Peyer's patch (tissue), 4 donors: ENCODE measurements around the gene DNPH1. TPM values are rescaled to one million over a fixed set of nuclear protein-coding genes. Genes with fewer than 3 reads are reported as not detected.
A peak's percentile ranks its signal among the peaks of the same experiment; 100 is the strongest.

Experiments used
- DNase-seq, 3 donors: peaks; one replicate each; pipeline ENCODE4 v3.0.0-alpha.2; 2017 to 2019
- H3K27ac ChIP-seq, 4 donors: fragments of 200-600 bp; sonication (generic); one replicate each; pipeline ENCODE4 v1.5.1; 2016 to 2019
- H3K27me3 ChIP-seq, 2 donors: fragments of 200-600 bp; sonication (generic); one replicate each; pipeline ENCODE4 v1.5.1; 2019
- H3K36me3 ChIP-seq, 3 donors: fragments of 200-600 bp; sonication (generic); one replicate each; pipeline ENCODE4 v1.5.1; 2016 to 2019
- H3K4me1 ChIP-seq, 4 donors: fragments of 200-600 bp; sonication (generic); one replicate each; pipeline ENCODE4 v1.5.1; 2016 to 2019
- H3K4me3 ChIP-seq, 4 donors: fragments of 200-600 bp; sonication (generic); 1 replicate in 3 of 4; 2 replicates in 1 of 4; pipeline ENCODE4 v1.5.1; 2016 to 2019; ENCODE audit warnings: mild to moderate bottlenecking in 1 of 4
- H3K9me3 ChIP-seq, 4 donors: fragments of 200-600 bp; sonication (generic); one replicate each; pipeline ENCODE4 v1.5.1; 2016 to 2019; ENCODE audit warnings: mild to moderate bottlenecking in 1 of 4
- CTCF ChIP-seq, 6 experiments: fragments of 450-650 bp in 4 of 6; fragments of 200-600 bp in 2 of 6; sonication (generic) in 1 of 6; IDR thresholded peaks; one replicate each; pipeline ENCODE4 v1.5.1; 2017 to 2019; ENCODE audit warnings: antibody characterized with exemption in 6 of 6, mild to moderate bottlenecking in 3 of 6, moderate library complexity in 1 of 6
- POLR2A ChIP-seq, 2 donors: fragments of 450-650 bp; IDR thresholded peaks; one replicate each; pipeline ENCODE4 v1.5.1; 2017; ENCODE audit warnings: antibody characterized with exemption in 2 of 2, mild to moderate bottlenecking in 2 of 2, moderate library complexity in 2 of 2
- total RNA-seq, 4 donors: library from RNA; depleted of rRNA; stranded (reverse); fragments of >200 nt; gene quantifications; one replicate each; pipeline ENCODE4 v1.1.0, GENCODE V29; 2016

The DNPH1 gene
- total RNA-seq, 4 donors from 2014 or later = 138 to 304 (median 176) TPM

GRCh38 chr6:43222418-43223059 lies 6.7 kb downstream of the DNPH1 start:
- H3K4me1 ChIP-seq = peaks cover 0 to 19% (median 4%) of the 10 kb centered on the region in 4 donors
- peak in 1 of 3 donors; percentile 46 for DNase-seq
- TF ChIP-seq POLR2A (IDR thresholded peaks at IDR 0.05) (no peak), CTCF (IDR thresholded peaks at IDR 0.05) (no peak)
- H3K9me3 ChIP-seq = no peaks in the 10 kb centered on the region
- no peaks in the 10 kb centered on the region for H3K27me3 ChIP-seq
- no peak overlapping the region for H3K27ac ChIP-seq
- H3K4me3 ChIP-seq = no peak overlapping the region
- peaks cover 0 to 45% (median 0%) of the 10 kb centered on the region in 3 donors for H3K36me3 ChIP-seq

- DNase-seq = no peak
- TF ChIP-seq POLR2A (IDR thresholded peaks at IDR 0.05) = no peak
- Histone ChIP-seq H3K27ac (no peak overlapping the region), H3K27me3 (no peaks in the 10 kb centered on the region), H3K36me3 (peaks cover 0 to 58% (median 0%) of the 10 kb centered on the region in 3 donors), H3K9me3 (no peaks in the 10 kb centered on the region), H3K4me3 (no peak overlapping the region), H3K4me1 (peaks cover 0 to 19% (median 4%) of the 10 kb centered on the region in 4 donors)
These were observed 8.0 kb downstream of the DNPH1 start for GRCh38 chr6:43221046-43221972.

GRCh38 chr6:43220439-43220951 lies 8.8 kb downstream of the DNPH1 start:
- H3K27me3 ChIP-seq = no peaks in the 10 kb centered on the region
- TF ChIP-seq CTCF (IDR thresholded peaks at IDR 0.05) (no peak), POLR2A (IDR thresholded peaks at IDR 0.05) (no peak)
- peaks cover 0 to 16% (median 4%) of the 10 kb centered on the region in 4 donors for H3K4me1 ChIP-seq
- H3K9me3 ChIP-seq = no peaks in the 10 kb centered on the region
- no peak overlapping the region for H3K4me3 ChIP-seq
- peaks cover 0 to 58% (median 0%) of the 10 kb centered on the region in 3 donors for H3K36me3 ChIP-seq
- no peak overlapping the region for H3K27ac ChIP-seq
- DNase-seq = peak in 1 of 3 donors; percentile 35

GRCh38 chr6:43219814-43220213 lies 9.5 kb downstream of the DNPH1 start:
- Histone ChIP-seq H3K36me3 (peaks cover 0 to 65% (median 0%) of the 10 kb centered on the region in 3 donors), H3K4me1 (peaks cover 0 to 11% (median 4%) of the 10 kb centered on the region in 4 donors), H3K27ac (no peak overlapping the region), H3K27me3 (no peaks in the 10 kb centered on the region), H3K4me3 (no peak overlapping the region), H3K9me3 (no peaks in the 10 kb centered on the region)
- TF ChIP-seq CTCF (IDR thresholded peaks at IDR 0.05) (no peak), POLR2A (IDR thresholded peaks at IDR 0.05) (no peak)
- DNase-seq = no peak

GRCh38 chr6:43219119-43219518 lies 10.2 kb downstream of the DNPH1 start:
- Histone ChIP-seq H3K27ac (no peak overlapping the region), H3K9me3 (no peaks in the 10 kb centered on the region), H3K4me3 (no peak overlapping the region), H3K36me3 (peaks cover 0 to 64% (median 0%) of the 10 kb centered on the region in 3 donors), H3K4me1 (peaks cover 0 to 4% (median 2%) of the 10 kb centered on the region in 4 donors), H3K27me3 (no peaks in the 10 kb centered on the region)
- DNase-seq = peak in 1 of 3 donors; percentile 15
- no peak for TF ChIP-seq POLR2A (IDR thresholded peaks at IDR 0.05)
- TF ChIP-seq CTCF (IDR thresholded peaks at IDR 0.05) = no peak
